Measurements from ENCODE around the gene RAD51AP1. TPM values are rescaled to one million over a fixed set of nuclear protein-coding genes. Genes with fewer than 3 reads are reported as not detected.

RAD51AP1 gene
- polyA plus RNA-seq, 1 of the 3 experiments (the other 2 are of a cell fraction), result 6.0 TPM

GRCh38 chr12:4586500-4586899 lies 47.8 kb downstream of the RAD51AP1 start:
- Histone ChIP-seq H3K36me3 (replicated peaks in 1 of 2; ENCODE audit: control insufficient read depth in 1 of 2, insufficient read depth in 2 of 2, low read length in 1 of 2) (no peaks in the 10 kb centered on the region), H4K20me1 (ENCODE audit: insufficient read depth) (no peaks in the 10 kb centered on the region), H3K4me3 (ENCODE audit: low read depth in 2 of 2, low read length in 1 of 2) (no peak overlapping the region), H3K27ac (ENCODE audit: low read depth in 2 of 2, low read length in 1 of 2) (no peak overlapping the region), H3K4me2 (no peak overlapping the region), H3K27me3 (ENCODE audit: insufficient read depth) (peaks cover 31% of the 10 kb centered on the region; the same call in 1 of the 2 replicates), H3K9me3 (no peaks in the 10 kb centered on the region), H2AFZ (ENCODE audit: low read depth) (no peak overlapping the region), H3K4me1 (ENCODE audit: control insufficient read depth in 1 of 2, insufficient read depth in 2 of 2, low read depth in 1 of 2, low read length in 1 of 2) (no peaks in the 10 kb centered on the region), H3F3A (replicated peaks; ENCODE audit: insufficient read depth) (no peaks in the 10 kb centered on the region), H3K79me2 (ENCODE audit: insufficient read depth) (no peaks in the 10 kb centered on the region), H3K9me2 (no peaks in the 10 kb centered on the region), H3K9ac (no peak overlapping the region)
- ChIA-PET POLR2A (no interaction called here), CTCF (interaction anchor here (1.6 to 3.1 kb wide), 2 partner anchors 9 to 18 kb away, joined by 5 to 15 read pairs; no protein-coding TSS in a partner anchor)
- TF ChIP-seq RAD21 (IDR thresholded peaks at IDR 0.05; ENCODE audit: low read length), result no peak
- no peak for TF ChIP-seq POLR2AphosphoS5 (IDR thresholded peaks at IDR 0.05; ENCODE audit: low read depth, low read length)
- no peak for TF ChIP-seq FOXJ3 (CRISPR knock-in tag; IDR thresholded peaks at IDR 0.05)
- TF ChIP-seq SIN3A (IDR thresholded peaks at IDR 0.05; ENCODE audit: borderline replicate concordance, low read depth, low read length), result no peak
- no peak for TF ChIP-seq TAF1 (IDR thresholded peaks at IDR 0.05; ENCODE audit: borderline replicate concordance, low read depth, low read length)
- no peak for TF ChIP-seq RCOR1 (IDR thresholded peaks at IDR 0.05; ENCODE audit: low read length)
- TF ChIP-seq EP300 (IDR thresholded peaks at IDR 0.05; ENCODE audit: borderline replicate concordance in 1 of 2, low read depth in 1 of 2, low read length in 1 of 2), result no peak
- no peak for TF ChIP-seq RXRA (IDR thresholded peaks at IDR 0.05; ENCODE audit: borderline replicate concordance, low read depth)
- no peak for TF ChIP-seq REST (IDR thresholded peaks at IDR 0.05; ENCODE audit: low read depth, low read length)
- no peak for TF ChIP-seq JUND (IDR thresholded peaks at IDR 0.05)
- no peak for TF ChIP-seq ELF1 (IDR thresholded peaks at IDR 0.05)
- DNase-seq, result no peak
- WGBS (ENCODE audit: low lambda C conversion rate), result 9% methylated on average over 5 of the region's 5 CpGs

- no peaks in the 10 kb centered on the region for H3K36me3 ChIP-seq (replicated peaks in 1 of 2; ENCODE audit: control insufficient read depth in 1 of 2, insufficient read depth in 2 of 2, low read length in 1 of 2)
- H3K79me2 ChIP-seq (ENCODE audit: insufficient read depth), result no peaks in the 10 kb centered on the region
- POLR2A ChIA-PET, result no interaction called here
- no peaks in the 10 kb centered on the region for H3K4me1 ChIP-seq (ENCODE audit: control insufficient read depth in 1 of 2, insufficient read depth in 2 of 2, low read depth in 1 of 2, low read length in 1 of 2)
- no peak overlapping the region for H3K27ac ChIP-seq (ENCODE audit: low read depth in 2 of 2, low read length in 1 of 2)
- TF ChIP-seq NFIC (IDR thresholded peaks at IDR 0.05; ENCODE audit: borderline replicate concordance) (no peak), CHD2 (IDR thresholded peaks at IDR 0.05; ENCODE audit: low read length, partially characterized antibody) (no peak), SMC3 (IDR thresholded peaks at IDR 0.05; ENCODE audit: low read depth, low read length) (no peak), FOXJ3 (CRISPR knock-in tag; IDR thresholded peaks at IDR 0.05) (no peak), RXRA (IDR thresholded peaks at IDR 0.05; ENCODE audit: borderline replicate concordance, low read depth) (no peak), PBX3 (IDR thresholded peaks at IDR 0.05) (no peak), GABPA (IDR thresholded peaks at IDR 0.05; ENCODE audit: low read depth) (no peak), GATA2 (CRISPR knock-in tag; IDR thresholded peaks at IDR 0.05) (no peak), CTCF (IDR thresholded peaks at IDR 0.05) (no peak), RCOR1 (IDR thresholded peaks at IDR 0.05; ENCODE audit: low read length) (no peak), TAF1 (IDR thresholded peaks at IDR 0.05; ENCODE audit: borderline replicate concordance, low read depth, low read length) (no peak), FOSL2 (IDR thresholded peaks at IDR 0.05; ENCODE audit: borderline replicate concordance, low read depth) (no peak)
- CTCF ChIA-PET, result interaction anchor here (0.9 to 3.1 kb wide), 3 partner anchors 8 to 171 kb away, joined by 3 to 15 read pairs (median 5); no protein-coding TSS in a partner anchor
- no peak for DNase-seq
- H3K9me3 ChIP-seq, result no peaks in the 10 kb centered on the region
- H3K9ac ChIP-seq, result no peak overlapping the region
- WGBS (ENCODE audit: low lambda C conversion rate), result 12% methylated on average over 9 of the region's 9 CpGs
- H2AFZ ChIP-seq (ENCODE audit: low read depth), result no peak overlapping the region
- peaks cover 28% of the 10 kb centered on the region; the same call in 1 of the 2 replicates for H3K27me3 ChIP-seq (ENCODE audit: insufficient read depth)
- no peaks in the 10 kb centered on the region for H3F3A ChIP-seq (replicated peaks; ENCODE audit: insufficient read depth)
- H3K4me3 ChIP-seq (ENCODE audit: low read depth in 2 of 2, low read length in 1 of 2), result no peak overlapping the region
- H3K9me2 ChIP-seq, result no peaks in the 10 kb centered on the region
- H3K4me2 ChIP-seq, result no peak overlapping the region
- no peaks in the 10 kb centered on the region for H4K20me1 ChIP-seq (ENCODE audit: insufficient read depth)
Observed at GRCh38 chr12:4587108-4587507, 48.4 kb downstream of the RAD51AP1 start.

Data from SK-N-SH (cell line).